K562 (cell line): ENCODE results near the gene NRTN. TPM values are rescaled to one million over a fixed set of nuclear protein-coding genes. Genes with fewer than 3 reads are reported as not detected.

Experiments used
- ATF1 ChIP-seq, 2 experiments: fragments of 450-650 bp in 1 of 2; IDR thresholded peaks; 2 replicates each; pipeline ENCODE4 v1.6.1; 2016; ENCODE audit warnings: missing compliant biosample characterization in 1 of 2, missing genetic modification characterization in 1 of 2
- HEY1 ChIP-seq: fragments of 250-450 bp; sonication (Bioruptor Pico); IDR thresholded peaks from 2 replicates; pipeline ENCODE4 v1.5.0; 2020; ENCODE audit warnings: mild to moderate bottlenecking, moderate library complexity, borderline replicate concordance
- ILK ChIP-seq: fragments of 450-650 bp; IDR thresholded peaks from 2 replicates; pipeline ENCODE4 v1.6.1; 2016; ENCODE audit warnings: missing genetic modification characterization, low read depth, mild to moderate bottlenecking, missing compliant biosample characterization, moderate library complexity, borderline replicate concordance
- MYC ChIP-seq, 2 experiments: fragments of 250-450 bp in 1 of 2; sonication (Bioruptor Pico) in 1 of 2; IDR thresholded peaks; 2 replicates each; pipeline versions ENCODE4 v1.5.1 to v1.6.1; 2012 to 2021; ENCODE audit warnings: low read depth in 2 of 2, borderline replicate concordance in 1 of 2, improper control_type of control experiment in 1 of 2, low read length in 1 of 2, mild to moderate bottlenecking in 1 of 2, moderate library complexity in 1 of 2
- NCOA2 ChIP-seq, 2 experiments: fragments of 450-650 bp; IDR thresholded peaks; 2 replicates each; pipeline ENCODE4 v1.6.1; 2018; ENCODE audit warnings: mild to moderate bottlenecking in 2 of 2, moderate library complexity in 1 of 2; ENCODE audit not compliant: partially characterized antibody in 2 of 2
- ZNF695 ChIP-seq: fragments of 450-650 bp; formaldehyde crosslinking; IDR thresholded peaks from 2 replicates; pipeline ENCODE4 v1.4.0; 2020; ENCODE audit warnings: mild to moderate bottlenecking, moderate library complexity
- polyA plus RNA-seq, 8 experiments: library from polyadenylated mRNA; depleted of rRNA in 4 of 8; stranded (reverse) in 5 of 8; unstranded in 3 of 8; fragments of >200 nt; fragmentation: Nextera tagmentation in 2 of 8; fragmentation: Illumina TruSeq in 1 of 8; extraction: Ambion mirVana in 2 of 8; extraction: Trizol in 1 of 8; gene quantifications; 2 replicates each; pipeline versions ENCODE4 v1.2.1 to v1.2.3, GENCODE V29; 2011 to 2014; ENCODE audit warnings: inconsistent platforms in 1 of 8, missing spikeins in 1 of 8
- total RNA-seq, 7 experiments: library from RNA; depleted of rRNA in 6 of 7; stranded (reverse); fragments of >200 nt in 6 of 7; fragmentation: Illumina TruSeq in 2 of 7; extraction: Trizol in 2 of 7; gene quantifications; 2 replicates each; pipeline versions ENCODE4 v1.2.1 to v1.2.3, GENCODE V29; 2011 to 2021; ENCODE audit warnings: low replicate concordance in 1 of 7
- TF ChIP-seq, protein P1 (sequence below): fragments of 250-450 bp; sonication (Bioruptor Pico); IDR thresholded peaks from 2 replicates; pipeline ENCODE4 v1.9.0; 2021; ENCODE audit warnings: mild to moderate bottlenecking
- TF ChIP-seq, protein P2 (sequence below): fragments of 450-650 bp; conservative IDR thresholded peaks from 2 replicates; pipeline ENCODE4 v1.6.1; 2016; ENCODE audit warnings: missing genetic modification characterization, low read depth, mild to moderate bottlenecking, missing compliant biosample characterization, moderate library complexity

The NRTN gene
- total and polyA plus RNA-seq, 9 of the 15 experiments (the other 6 are each of a cell fraction or from before 2014, with no cell fraction given) = 0.62 to 8.1 (median 1.6) TPM; not detected in 2

DNA sequence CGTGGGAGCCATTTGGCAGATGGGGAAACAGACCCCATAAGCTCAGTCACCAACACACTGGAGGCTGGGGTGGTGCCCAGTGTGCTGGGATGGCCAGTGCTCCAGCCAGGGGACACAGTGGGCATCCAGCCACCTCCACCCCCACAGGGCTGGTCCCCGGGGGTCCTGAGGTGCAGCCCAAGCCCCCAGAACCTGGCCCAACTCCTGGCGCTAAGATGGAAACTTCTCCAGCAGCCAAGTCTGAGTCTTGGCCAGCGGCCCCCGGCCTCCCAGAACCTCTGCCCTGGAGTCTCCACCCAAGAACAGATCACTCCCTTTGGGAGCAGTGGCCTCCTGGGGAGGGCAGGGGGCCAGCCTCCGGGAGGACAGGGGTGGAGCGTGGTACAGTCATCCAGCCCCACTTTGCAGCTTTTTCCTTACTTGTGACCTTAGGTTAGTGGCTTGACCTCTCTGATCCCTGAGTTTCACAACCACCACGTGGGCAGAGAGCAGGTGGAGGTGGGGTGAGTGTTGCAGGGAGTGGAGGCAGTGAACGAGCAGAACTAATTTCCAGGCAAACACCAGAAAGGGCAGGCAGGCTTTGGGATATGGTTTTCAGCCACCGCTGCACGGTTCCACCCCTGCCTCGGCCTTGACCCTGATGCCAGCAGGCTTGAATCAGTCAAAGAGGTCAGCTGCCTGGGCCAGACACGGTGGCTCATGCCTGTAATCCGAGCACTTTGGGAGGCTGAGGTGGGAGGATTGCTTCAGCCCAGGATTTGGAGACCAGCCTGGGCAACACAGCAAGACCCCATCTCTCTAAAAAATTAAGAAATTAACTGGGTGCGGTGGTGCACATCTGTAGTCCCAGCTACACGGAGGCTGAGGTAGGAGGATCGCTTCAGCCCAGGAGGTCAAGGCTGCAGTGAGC is 4.3 kb upstream of the NRTN start (continued):
- TF ChIP-seq ILK (tag) (no peak), ZNF695 (no peak), ATF1 (CRISPR knock-in tag; IDR thresholded peaks at IDR 0.05) (no peak), ATF1 (tag; IDR thresholded peaks at IDR 0.05) (no peak), NCOA2 (IDR thresholded peaks at IDR 0.05; ENCODE audit: partially characterized antibody in 2 of 2) (no peak), HEY1 (CRISPR knock-in tag) (no peak), MYC (IDR thresholded peaks at IDR 0.05; ENCODE audit: low read depth, low read length) (no peak), MYC (CRISPR knock-in tag; IDR thresholded peaks at IDR 0.05; ENCODE audit: borderline replicate concordance, low read depth) (no peak)
- TF ChIP-seq, protein P1, sequence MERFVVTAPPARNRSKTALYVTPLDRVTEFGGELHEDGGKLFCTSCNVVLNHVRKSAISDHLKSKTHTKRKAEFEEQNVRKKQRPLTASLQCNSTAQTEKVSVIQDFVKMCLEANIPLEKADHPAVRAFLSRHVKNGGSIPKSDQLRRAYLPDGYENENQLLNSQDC (CRISPR knock-in tag) = no peak
- TF ChIP-seq, protein P2, sequence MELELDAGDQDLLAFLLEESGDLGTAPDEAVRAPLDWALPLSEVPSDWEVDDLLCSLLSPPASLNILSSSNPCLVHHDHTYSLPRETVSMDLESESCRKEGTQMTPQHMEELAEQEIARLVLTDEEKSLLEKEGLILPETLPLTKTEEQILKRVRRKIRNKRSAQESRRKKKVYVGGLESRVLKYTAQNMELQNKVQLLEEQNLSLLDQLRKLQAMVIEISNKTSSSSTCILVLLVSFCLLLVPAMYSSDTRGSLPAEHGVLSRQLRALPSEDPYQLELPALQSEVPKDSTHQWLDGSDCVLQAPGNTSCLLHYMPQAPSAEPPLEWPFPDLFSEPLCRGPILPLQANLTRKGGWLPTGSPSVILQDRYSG = no peak
